Astrocyte (in vitro differentiated cells and primary cell): ENCODE data around the gene WNT7A.

Source experiments
- CTCF ChIP-seq: IDR thresholded peaks from 2 replicates; pipeline ENCODE4 v1.5.1; 2011; ENCODE audit warnings: low read depth, mild to moderate bottlenecking, inconsistent platforms, low read length, moderate library complexity; ENCODE audit not compliant: insufficient read depth
- EZH2 ChIP-seq: IDR thresholded peaks from 2 replicates; pipeline ENCODE4 v1.6.1; 2012; ENCODE audit warnings: mild to moderate bottlenecking, low read length, inconsistent platforms; ENCODE audit not compliant: insufficient read depth

- TF ChIP-seq CTCF (no peak), EZH2 (no peak)
Observed at GRCh38 chr3:13780432-13781176, 99.3 kb downstream of the WNT7A start.
